Measurements from ENCODE around the gene GTF2IRD1. TPM values are rescaled to one million over a fixed set of nuclear protein-coding genes. Genes with fewer than 3 reads are reported as not detected.

The GTF2IRD1 gene
- total RNA-seq, 1 experiment from 2014 or later, result 34.3 TPM

- H3K27me3 ChIP-seq (ENCODE audit: insufficient read depth, low read length), result no peaks in the 10 kb centered on the region
- Mint-ChIP-seq H3K4me3 (no peak overlapping the region), H3K36me3 (ENCODE audit: insufficient read depth in 1 of 3, low read depth in 3 of 3) (peaks cover 6 to 43% (median 41%) of the 10 kb centered on the region in 3 experiments; a peak in 6 of 7 replicates)
Observed at GRCh38 chr7:74573512-74573911, 119.8 kb downstream of the GTF2IRD1 start.

More at GRCh38 chr7:74573512-74573911, 119.8 kb downstream of the GTF2IRD1 start:
- Histone ChIP-seq H3K27ac (ENCODE audit: insufficient read length, low read depth, low read length) (no peak overlapping the region), H3K9me3 (ENCODE audit: control insufficient read depth, low read depth, low read length) (no peaks in the 10 kb centered on the region), H2AFZ (ENCODE audit: low read length) (no peak overlapping the region), H2BK20ac (ENCODE audit: low read depth, low read length, poor library complexity, severe bottlenecking) (no peak overlapping the region), H3K9ac (ENCODE audit: extremely low read depth, insufficient read length, low read length) (no peak overlapping the region), H3K79me2 (ENCODE audit: insufficient read depth, low read length) (no peaks in the 10 kb centered on the region), H4K20me1 (ENCODE audit: control insufficient read depth, insufficient read depth, insufficient read length) (no peaks in the 10 kb centered on the region), H3K23me2 (ENCODE audit: insufficient read length, low read depth, low read length, poor library complexity, severe bottlenecking) (no peaks in the 10 kb centered on the region), H4K91ac (ENCODE audit: insufficient read length, low read depth, low read length) (no peak overlapping the region), H2BK15ac (ENCODE audit: low read depth, low read length) (no peak overlapping the region), H2BK120ac (ENCODE audit: low read depth, low read length, poor library complexity, severe bottlenecking) (no peak overlapping the region), H3K14ac (ENCODE audit: insufficient read depth, low read length) (no peak overlapping the region), H2BK5ac (ENCODE audit: insufficient read length, low read length) (no peak overlapping the region), H3K79me1 (ENCODE audit: insufficient read depth, low read depth, low read length, poor library complexity, severe bottlenecking) (no peaks in the 10 kb centered on the region), H3K23ac (ENCODE audit: insufficient read length, low read depth, low read length) (no peak overlapping the region), H3K4me1 (ENCODE audit: insufficient read depth, low read length) (no peaks in the 10 kb centered on the region), H3T11ph (ENCODE audit: low read length) (no peak overlapping the region), H3K18ac (ENCODE audit: insufficient read length, low read depth, low read length) (no peak overlapping the region), H2BK12ac (ENCODE audit: insufficient read length, low read depth, low read length) (no peak overlapping the region), H3K4ac (ENCODE audit: low read depth, low read length) (no peak overlapping the region), H4K5ac (ENCODE audit: insufficient read length, low read depth, low read length) (no peak overlapping the region), H4K8ac (replicated peaks; ENCODE audit: insufficient read length, low read depth, low read length) (no peak overlapping the region), H3K4me2 (ENCODE audit: insufficient read depth, insufficient read length, low read length) (no peak overlapping the region), H3K56ac (ENCODE audit: insufficient read length, low read depth, low read length) (no peak overlapping the region), H2AK5ac (ENCODE audit: insufficient read length, low read length) (no peak overlapping the region)
- Mint-ChIP-seq H3K4me1 (peaks cover 10 to 14% of the 10 kb centered on the region in 2 experiments), H3K27me3 (ENCODE audit: low read depth) (no peaks in the 10 kb centered on the region; the same call in 1 of the 2 replicates), H3K27ac (peak overlapping the region in 2 of 3 experiments; percentile 80 to 84; a peak in 3 of 7 replicates), H3K9me3 (no peaks in the 10 kb centered on the region)
- no peak for DNase-seq
- TF ChIP-seq CTCF (conservative IDR thresholded peaks at IDR 0.05), result no peak
- WGBS (ENCODE audit: extremely low coverage, insufficient read length, low lambda C conversion rate), result no CpG with 5 or more reads among the region's 8 CpGs

Data from H9 (cell line).